ENCODE measurements around the gene NOSIP.

NOSIP gene

DNA sequence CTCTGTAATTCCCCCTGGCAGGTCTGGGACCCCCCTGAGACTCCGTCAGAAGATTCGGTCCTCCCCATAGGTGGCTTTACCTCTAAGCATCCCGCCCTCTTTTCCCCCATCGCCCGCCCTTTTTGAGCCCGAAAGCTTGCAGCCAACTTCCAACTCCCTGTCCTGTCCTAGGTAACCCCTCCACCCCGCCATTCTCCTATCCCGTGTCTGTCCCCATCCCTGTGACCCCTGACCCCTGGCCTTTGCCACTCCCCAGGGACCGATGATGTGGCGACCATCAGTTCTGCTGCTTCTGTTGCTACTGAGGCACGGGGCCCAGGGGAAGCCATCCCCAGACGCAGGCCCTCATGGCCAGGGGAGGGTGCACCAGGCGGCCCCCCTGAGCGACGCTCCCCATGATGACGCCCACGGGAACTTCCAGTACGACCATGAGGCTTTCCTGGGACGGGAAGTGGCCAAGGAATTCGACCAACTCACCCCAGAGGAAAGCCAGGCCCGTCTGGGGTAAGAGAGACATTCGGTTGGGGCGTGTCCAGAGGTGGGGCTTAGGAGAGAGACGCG lies 52.1 kb downstream of the NOSIP start:
- TF ChIP-seq, protein P1, sequence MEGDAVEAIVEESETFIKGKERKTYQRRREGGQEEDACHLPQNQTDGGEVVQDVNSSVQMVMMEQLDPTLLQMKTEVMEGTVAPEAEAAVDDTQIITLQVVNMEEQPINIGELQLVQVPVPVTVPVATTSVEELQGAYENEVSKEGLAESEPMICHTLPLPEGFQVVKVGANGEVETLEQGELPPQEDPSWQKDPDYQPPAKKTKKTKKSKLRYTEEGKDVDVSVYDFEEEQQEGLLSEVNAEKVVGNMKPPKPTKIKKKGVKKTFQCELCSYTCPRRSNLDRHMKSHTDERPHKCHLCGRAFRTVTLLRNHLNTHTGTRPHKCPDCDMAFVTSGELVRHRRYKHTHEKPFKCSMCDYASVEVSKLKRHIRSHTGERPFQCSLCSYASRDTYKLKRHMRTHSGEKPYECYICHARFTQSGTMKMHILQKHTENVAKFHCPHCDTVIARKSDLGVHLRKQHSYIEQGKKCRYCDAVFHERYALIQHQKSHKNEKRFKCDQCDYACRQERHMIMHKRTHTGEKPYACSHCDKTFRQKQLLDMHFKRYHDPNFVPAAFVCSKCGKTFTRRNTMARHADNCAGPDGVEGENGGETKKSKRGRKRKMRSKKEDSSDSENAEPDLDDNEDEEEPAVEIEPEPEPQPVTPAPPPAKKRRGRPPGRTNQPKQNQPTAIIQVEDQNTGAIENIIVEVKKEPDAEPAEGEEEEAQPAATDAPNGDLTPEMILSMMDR (conservative IDR thresholded peaks at IDR 0.05): no peak
- no peak for TF ChIP-seq ZFX (IDR thresholded peaks at IDR 0.05)
- peak overlapping the region; percentile 6 for H3K27ac ChIP-seq

DNA sequence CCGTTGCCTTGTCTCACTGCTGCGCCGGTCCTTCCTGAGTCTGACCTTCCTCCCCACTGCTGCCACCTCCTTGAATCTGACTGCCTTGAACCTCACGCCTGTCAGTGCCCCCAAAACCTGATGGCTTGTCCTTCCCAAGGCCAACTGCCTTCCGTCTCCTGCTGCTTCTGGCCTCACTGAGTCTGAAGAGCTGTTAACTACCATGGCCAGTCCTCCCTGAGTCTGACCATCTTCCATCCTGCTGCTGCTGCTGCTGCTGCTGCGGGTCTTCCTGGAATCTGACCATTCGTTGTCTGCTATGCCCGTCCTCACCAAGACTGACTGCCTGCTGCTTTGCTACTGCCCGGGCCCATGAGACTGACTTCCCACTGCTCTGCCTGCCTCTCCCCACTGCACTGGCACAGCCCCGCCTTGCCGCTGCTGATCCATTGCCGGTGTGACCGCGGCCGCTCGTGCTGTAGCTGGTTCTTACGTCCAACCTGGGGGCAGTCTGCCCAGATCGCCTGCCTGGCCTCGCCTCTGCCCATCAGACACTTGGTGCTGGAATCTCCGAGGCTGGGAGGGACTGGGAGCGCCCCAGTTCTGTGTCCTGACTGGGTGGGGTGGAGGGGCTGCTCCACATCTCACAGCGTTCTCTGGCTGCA lies 55.4 kb downstream of the NOSIP start:
- no peak overlapping the region for H3K27ac ChIP-seq
- TF ChIP-seq, protein P1 (conservative IDR thresholded peaks at IDR 0.05): no peak
- no peak for TF ChIP-seq ZFX (IDR thresholded peaks at IDR 0.05)

DNA sequence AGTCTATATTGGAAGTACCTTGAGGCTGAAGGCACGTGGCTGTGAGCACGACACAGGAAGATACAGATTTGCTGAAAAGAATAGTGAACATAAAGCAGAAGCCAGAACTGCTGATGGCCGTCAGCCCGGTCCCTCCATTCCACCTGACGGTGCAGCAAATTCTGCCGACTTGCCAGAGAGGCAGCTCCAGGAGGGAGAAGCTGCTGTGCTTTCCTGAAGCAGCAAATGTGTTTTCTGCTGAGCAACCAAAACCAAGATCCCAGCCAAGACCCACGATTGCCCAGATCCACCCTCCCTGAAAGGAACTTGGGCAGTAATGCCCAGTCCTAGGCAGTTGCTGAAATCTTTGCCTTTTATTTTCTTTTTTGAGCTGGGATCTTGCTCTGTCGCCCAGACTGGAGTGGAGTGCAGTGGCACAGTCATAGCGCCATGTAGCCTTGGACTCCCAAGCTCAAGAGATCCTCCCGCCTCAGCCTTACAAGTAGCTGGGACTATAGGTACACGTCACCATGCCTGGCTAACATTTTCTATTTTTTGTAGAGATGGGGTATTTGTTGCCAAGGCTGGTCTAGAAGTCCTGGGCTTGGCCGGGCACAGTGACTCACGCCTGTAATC lies 59.5 kb downstream of the NOSIP start:
- H3K27ac ChIP-seq: no peak overlapping the region

GRCh38 chr19:49518033-49518432 lies 62.3 kb downstream of the NOSIP start:
- TF ChIP-seq, protein P1 (conservative IDR thresholded peaks at IDR 0.05): no peak
- H3K27ac ChIP-seq: no peak overlapping the region

More for the DNA sequence above, 59.5 kb downstream of the NOSIP start:
- TF ChIP-seq, protein P1 (conservative IDR thresholded peaks at IDR 0.05): no peak
- TF ChIP-seq ZFX (IDR thresholded peaks at IDR 0.05): no peak

- TF ChIP-seq, protein P1 (conservative IDR thresholded peaks at IDR 0.05): no peak
- TF ChIP-seq ZFX (IDR thresholded peaks at IDR 0.05): no peak
- no peak overlapping the region for H3K27ac ChIP-seq
These were observed 64.6 kb downstream of the NOSIP start for GRCh38 chr19:49515767-49516166.

DNA sequence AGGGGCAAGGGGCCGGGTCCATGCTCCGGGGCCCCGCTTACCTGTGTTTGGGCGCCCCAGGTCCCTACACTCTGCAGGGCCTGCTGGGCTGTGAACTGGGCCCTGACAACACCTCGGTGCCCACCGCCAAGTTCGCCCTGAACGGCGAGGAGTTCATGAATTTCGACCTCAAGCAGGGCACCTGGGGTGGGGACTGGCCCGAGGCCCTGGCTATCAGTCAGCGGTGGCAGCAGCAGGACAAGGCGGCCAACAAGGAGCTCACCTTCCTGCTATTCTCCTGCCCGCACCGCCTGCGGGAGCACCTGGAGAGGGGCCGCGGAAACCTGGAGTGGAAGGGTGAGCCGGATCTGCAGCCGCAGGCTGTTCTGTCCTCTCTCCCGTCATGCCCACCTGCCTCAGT lies 66.2 kb downstream of the NOSIP start:
- no peak overlapping the region for H3K27ac ChIP-seq
- TF ChIP-seq ZFX (IDR thresholded peaks at IDR 0.05): no peak

DNA sequence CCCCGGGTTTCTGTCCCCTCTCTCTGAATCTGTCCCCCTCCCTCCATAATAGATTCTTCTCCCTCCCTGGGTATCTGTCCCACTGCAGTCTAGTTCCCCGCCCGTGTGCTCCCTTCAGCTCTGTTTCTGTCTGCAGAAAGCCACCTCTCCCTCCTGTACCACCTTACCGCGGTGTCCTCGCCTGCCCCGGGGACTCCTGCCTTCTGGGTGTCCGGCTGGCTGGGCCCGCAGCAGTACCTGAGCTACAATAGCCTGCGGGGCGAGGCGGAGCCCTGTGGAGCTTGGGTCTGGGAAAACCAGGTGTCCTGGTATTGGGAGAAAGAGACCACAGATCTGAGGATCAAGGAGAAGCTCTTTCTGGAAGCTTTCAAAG lies 66.6 kb downstream of the NOSIP start:
- H3K27ac ChIP-seq: no peak overlapping the region
- TF ChIP-seq ZFX (IDR thresholded peaks at IDR 0.05): no peak
- TF ChIP-seq, protein P1 (conservative IDR thresholded peaks at IDR 0.05): no peak

Measured in C4-2B (cell line).